GM18517 (cell line): ENCODE data around the gene HACD1.
"Not testable (repeated sequence)": the region's sequence is repeated elsewhere in the genome, so short reads cannot be mapped to it uniquely, and the experiment has no call there.

Source experiments
- ATAC-seq: cut with Tn5 transposase; IDR thresholded peaks from one replicate; pipeline ENCODE4 v1.9.1; 2021; ENCODE audit warnings: mild to moderate bottlenecking, moderate library complexity; ENCODE audit not compliant: unreplicated experiment

HACD1 gene

GRCh38 chr10:17643755-17644484 lies 26.7 kb upstream of the HACD1 start, which contains the start of gene STAM:
Gene STAM, plus strand, starts transcription at chr10:17644151. Its CDS starts 189 bp downstream, at chr10:17644340.
- ATAC-seq: peak; percentile 81

GRCh38 chr10:17643339-17643754 lies 26.2 kb upstream of the HACD1 start:
- peak; percentile 36 for ATAC-seq

- no peak for ATAC-seq
Measured at GRCh38 chr10:17640331-17640816, 23.2 kb upstream of the HACD1 start.

- no peak for ATAC-seq
Measured at GRCh38 chr10:17637869-17638268, 20.7 kb upstream of the HACD1 start.

GRCh38 chr10:17633353-17633752 lies 16.2 kb upstream of the HACD1 start:
- ATAC-seq: no peak

GRCh38 chr10:17632590-17632989 lies 15.4 kb upstream of the HACD1 start:
- not testable (repeated sequence) for ATAC-seq

- ATAC-seq: no peak
Measured at GRCh38 chr10:17626656-17627055, 9.5 kb upstream of the HACD1 start.

GRCh38 chr10:17624996-17625395 lies 7.8 kb upstream of the HACD1 start:
- ATAC-seq: no peak

- no peak for ATAC-seq
Measured at GRCh38 chr10:17622061-17622460, 4.9 kb upstream of the HACD1 start.

GRCh38 chr10:17616403-17617030 lies 657 bp downstream of the HACD1 start:
- peak; percentile 40 for ATAC-seq

GRCh38 chr10:17609523-17610079 lies 7.6 kb downstream of the HACD1 start:
- ATAC-seq: no peak

- ATAC-seq: peak; percentile 77
Measured at GRCh38 chr10:17607603-17608332, 9.4 kb downstream of the HACD1 start.

- peak; percentile 13 for ATAC-seq
Measured at GRCh38 chr10:17607060-17607459, 10.1 kb downstream of the HACD1 start.

GRCh38 chr10:17606547-17607040 lies 10.6 kb downstream of the HACD1 start:
- no peak for ATAC-seq

- no peak for ATAC-seq
Measured at GRCh38 chr10:17605936-17606335, 11.2 kb downstream of the HACD1 start.

- ATAC-seq: no peak
Measured at GRCh38 chr10:17599089-17599488, 18.1 kb downstream of the HACD1 start.

GRCh38 chr10:17597386-17597785 lies 19.8 kb downstream of the HACD1 start:
- no peak for ATAC-seq

GRCh38 chr10:17590969-17591645 lies 26.1 kb downstream of the HACD1 start:
- no peak for ATAC-seq

GRCh38 chr10:17589316-17589715 lies 27.9 kb downstream of the HACD1 start:
- not testable (repeated sequence) for ATAC-seq

- ATAC-seq: no peak
Measured at GRCh38 chr10:17588420-17588819, 28.8 kb downstream of the HACD1 start.
